Glutamatergic neuron (in vitro differentiated cells): ENCODE measurements around the gene GMEB2. TPM values are rescaled to one million over a fixed set of nuclear protein-coding genes. Genes with fewer than 3 reads are reported as not detected.

Experiments used
- DNase-seq: peaks from one replicate; pipeline ENCODE4 v3.0.0; 2022
- H3K27ac Mint-ChIP-seq: one replicate; pipeline ENCODE4 v1.8.0; 2020; ENCODE audit warnings: mild to moderate bottlenecking, mixed read lengths, inconsistent platforms; ENCODE audit not compliant: unreplicated experiment
- H3K27me3 Mint-ChIP-seq: one replicate; pipeline ENCODE4 v1.8.0; 2020; ENCODE audit warnings: mild to moderate bottlenecking, moderate library complexity, mixed read lengths, inconsistent platforms; ENCODE audit not compliant: unreplicated experiment
- H3K36me3 Mint-ChIP-seq: one replicate; pipeline ENCODE4 v1.8.0; 2020; ENCODE audit warnings: mild to moderate bottlenecking, mixed read lengths, inconsistent platforms; ENCODE audit not compliant: unreplicated experiment
- H3K4me1 Mint-ChIP-seq: one replicate; pipeline ENCODE4 v1.8.0; 2020; ENCODE audit warnings: mild to moderate bottlenecking, low read depth, mixed read lengths, inconsistent platforms; ENCODE audit not compliant: unreplicated experiment
- H3K4me3 Mint-ChIP-seq: one replicate; pipeline ENCODE4 v1.8.0; 2020; ENCODE audit warnings: mild to moderate bottlenecking, mixed read lengths, inconsistent platforms; ENCODE audit not compliant: unreplicated experiment
- H3K9me3 Mint-ChIP-seq: one replicate; pipeline ENCODE4 v1.8.0; 2020; ENCODE audit warnings: mild to moderate bottlenecking, moderate library complexity, mixed read lengths, inconsistent platforms; ENCODE audit not compliant: unreplicated experiment
- total RNA-seq: library from RNA; stranded (reverse); fragmentation: NEBNext Ultra II Directional; extraction: Animal tissue kit (Norgen Biotek cat#: 25700); gene quantifications from one replicate; pipeline ENCODE4 v1.2.1, GENCODE V29; 2021; ENCODE audit not compliant: unreplicated experiment
- TF ChIP-seq, protein P1 (sequence below): fragments of 200-600 bp; sonication (generic); IDR thresholded peaks from one replicate; pipeline ENCODE4 v1.5.0; 2021; ENCODE audit not compliant: partially characterized antibody, unreplicated experiment

The GMEB2 gene
- total RNA-seq, 1 donor from 2014 or later = 12.8 TPM

DNA sequence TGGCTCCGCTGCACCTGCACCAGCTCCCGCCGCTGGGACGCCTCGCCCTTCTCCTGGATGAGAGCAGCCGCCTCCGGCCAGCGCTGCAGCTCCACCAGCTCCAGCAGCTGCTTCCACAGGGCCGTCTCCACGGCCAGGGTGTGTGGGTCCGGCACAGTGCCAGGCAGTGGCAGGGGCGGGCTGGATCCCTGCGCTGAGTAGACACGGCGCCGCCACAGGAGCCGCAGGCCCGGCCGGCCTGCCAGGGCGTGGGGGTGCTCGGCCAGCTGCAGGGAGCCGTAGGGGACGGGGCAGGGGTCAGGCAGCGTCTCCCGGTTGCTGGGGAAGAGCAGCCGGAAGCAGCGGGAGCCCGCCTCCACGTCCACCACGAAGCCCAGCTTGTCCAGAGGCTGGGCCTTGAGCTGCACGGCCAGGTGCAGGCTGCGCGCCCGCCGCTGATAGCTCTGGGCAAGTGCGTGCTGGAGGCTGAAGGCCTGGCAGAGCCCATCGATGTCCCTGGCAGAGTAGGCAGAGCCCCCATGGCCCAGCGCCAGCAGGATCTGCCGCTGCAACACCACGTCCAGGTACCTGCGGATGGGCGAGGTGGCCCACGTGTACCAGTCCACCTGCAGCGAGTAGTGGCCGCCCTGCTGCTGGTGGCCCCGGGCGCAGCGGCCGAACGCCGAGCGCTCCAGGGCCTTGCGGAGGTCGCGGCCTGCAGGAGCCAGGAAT, 63.5 kb downstream of the GMEB2 start:
- Mint-ChIP-seq H3K4me3 (no peak overlapping the region), H3K36me3 (no peaks in the 10 kb centered on the region), H3K27ac (no peak overlapping the region), H3K4me1 (no peaks in the 10 kb centered on the region), H3K27me3 (no peaks in the 10 kb centered on the region), H3K9me3 (peaks cover 3% of the 10 kb centered on the region)
- TF ChIP-seq, protein P1, sequence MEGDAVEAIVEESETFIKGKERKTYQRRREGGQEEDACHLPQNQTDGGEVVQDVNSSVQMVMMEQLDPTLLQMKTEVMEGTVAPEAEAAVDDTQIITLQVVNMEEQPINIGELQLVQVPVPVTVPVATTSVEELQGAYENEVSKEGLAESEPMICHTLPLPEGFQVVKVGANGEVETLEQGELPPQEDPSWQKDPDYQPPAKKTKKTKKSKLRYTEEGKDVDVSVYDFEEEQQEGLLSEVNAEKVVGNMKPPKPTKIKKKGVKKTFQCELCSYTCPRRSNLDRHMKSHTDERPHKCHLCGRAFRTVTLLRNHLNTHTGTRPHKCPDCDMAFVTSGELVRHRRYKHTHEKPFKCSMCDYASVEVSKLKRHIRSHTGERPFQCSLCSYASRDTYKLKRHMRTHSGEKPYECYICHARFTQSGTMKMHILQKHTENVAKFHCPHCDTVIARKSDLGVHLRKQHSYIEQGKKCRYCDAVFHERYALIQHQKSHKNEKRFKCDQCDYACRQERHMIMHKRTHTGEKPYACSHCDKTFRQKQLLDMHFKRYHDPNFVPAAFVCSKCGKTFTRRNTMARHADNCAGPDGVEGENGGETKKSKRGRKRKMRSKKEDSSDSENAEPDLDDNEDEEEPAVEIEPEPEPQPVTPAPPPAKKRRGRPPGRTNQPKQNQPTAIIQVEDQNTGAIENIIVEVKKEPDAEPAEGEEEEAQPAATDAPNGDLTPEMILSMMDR = no peak
- no peak for DNase-seq

DNA sequence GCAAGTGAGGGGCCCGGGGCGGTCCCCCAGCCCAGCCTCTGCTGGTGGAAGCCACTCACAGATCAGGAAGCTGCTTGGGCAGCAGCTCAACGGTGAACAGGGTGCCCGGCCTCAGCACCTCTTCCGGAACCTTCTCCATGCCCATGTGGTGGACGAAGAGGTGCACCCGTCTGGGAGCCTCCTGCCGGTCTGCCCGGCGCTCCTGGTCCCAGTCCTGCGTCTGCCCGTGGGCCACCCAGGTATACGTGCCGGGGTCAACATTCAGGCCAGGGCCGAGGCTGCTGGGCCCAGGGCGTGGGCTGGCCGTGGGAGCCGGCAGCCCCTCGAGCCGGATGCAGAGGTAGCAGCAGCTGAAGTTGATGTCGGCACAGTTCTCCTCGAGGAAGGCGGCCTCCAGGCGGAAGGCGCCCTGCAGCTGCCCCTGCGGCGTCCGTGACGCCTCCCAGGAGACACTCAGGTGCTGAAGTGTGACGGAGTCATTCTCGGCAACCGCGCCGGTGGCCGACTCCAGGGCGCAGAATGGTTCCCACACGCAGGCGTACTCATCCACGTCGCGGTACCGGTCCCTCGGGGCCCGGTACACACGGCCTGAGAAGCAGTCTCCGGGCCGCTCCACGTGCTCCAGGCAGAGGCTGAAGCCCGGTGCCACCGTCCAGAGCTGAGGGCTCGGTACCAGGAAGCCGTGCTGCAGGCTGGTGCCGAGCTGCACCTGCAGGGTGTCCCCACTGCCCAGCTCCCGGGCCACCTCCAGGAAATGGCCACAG, 64.3 kb downstream of the GMEB2 start:
- no peaks in the 10 kb centered on the region for H3K4me1 Mint-ChIP-seq
- H3K27ac Mint-ChIP-seq = no peak overlapping the region
- H3K4me3 Mint-ChIP-seq = no peak overlapping the region
- no peak for DNase-seq
- H3K27me3 Mint-ChIP-seq = peaks cover 3% of the 10 kb centered on the region
- TF ChIP-seq, protein P1 = no peak
- no peaks in the 10 kb centered on the region for H3K36me3 Mint-ChIP-seq
- peaks cover 3% of the 10 kb centered on the region for H3K9me3 Mint-ChIP-seq

DNA sequence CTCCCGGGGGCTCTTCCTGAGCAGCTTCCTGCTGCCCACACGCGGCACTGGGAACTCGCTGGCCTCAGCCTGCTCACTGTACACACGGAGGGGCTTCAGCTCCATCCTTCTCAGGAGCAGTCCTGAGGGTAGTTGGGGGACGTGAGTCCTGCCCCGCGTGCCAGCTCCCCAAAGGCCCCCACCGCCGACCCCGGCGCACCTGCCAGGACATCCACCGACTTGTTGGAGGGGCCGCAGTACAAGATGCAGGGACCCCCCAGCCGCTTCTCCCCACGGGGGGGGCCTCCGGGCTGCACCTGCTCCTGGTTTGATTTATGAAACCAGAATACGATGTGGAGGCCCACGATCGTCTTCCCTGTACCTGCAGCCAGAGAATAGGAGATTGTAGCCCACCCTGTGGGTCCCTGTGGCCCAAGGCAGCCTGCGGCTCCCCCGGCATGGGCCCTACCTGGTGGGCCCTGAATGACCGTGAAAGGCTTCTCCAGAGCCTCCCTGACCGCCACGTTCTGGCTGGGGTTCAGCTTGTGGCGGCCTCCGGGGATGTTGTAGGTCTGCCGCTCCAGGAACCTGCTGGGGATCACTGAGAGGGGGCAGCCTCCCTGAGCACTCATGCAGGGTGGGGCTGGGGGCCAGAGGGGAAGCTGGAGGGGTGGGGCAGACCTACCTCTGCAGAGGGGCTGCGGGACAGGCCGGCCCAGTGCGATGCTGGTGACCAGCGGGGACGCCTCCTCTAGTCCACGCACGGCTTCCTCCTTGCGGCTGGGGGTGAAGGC, 65.1 kb downstream of the GMEB2 start:
- no peaks in the 10 kb centered on the region for H3K36me3 Mint-ChIP-seq
- no peaks in the 10 kb centered on the region for H3K4me1 Mint-ChIP-seq
- TF ChIP-seq, protein P1 = no peak
- peaks cover 3% of the 10 kb centered on the region for H3K9me3 Mint-ChIP-seq
- DNase-seq = no peak
- H3K27me3 Mint-ChIP-seq = peaks cover 3% of the 10 kb centered on the region
- no peak overlapping the region for H3K27ac Mint-ChIP-seq
- no peak overlapping the region for H3K4me3 Mint-ChIP-seq

DNA sequence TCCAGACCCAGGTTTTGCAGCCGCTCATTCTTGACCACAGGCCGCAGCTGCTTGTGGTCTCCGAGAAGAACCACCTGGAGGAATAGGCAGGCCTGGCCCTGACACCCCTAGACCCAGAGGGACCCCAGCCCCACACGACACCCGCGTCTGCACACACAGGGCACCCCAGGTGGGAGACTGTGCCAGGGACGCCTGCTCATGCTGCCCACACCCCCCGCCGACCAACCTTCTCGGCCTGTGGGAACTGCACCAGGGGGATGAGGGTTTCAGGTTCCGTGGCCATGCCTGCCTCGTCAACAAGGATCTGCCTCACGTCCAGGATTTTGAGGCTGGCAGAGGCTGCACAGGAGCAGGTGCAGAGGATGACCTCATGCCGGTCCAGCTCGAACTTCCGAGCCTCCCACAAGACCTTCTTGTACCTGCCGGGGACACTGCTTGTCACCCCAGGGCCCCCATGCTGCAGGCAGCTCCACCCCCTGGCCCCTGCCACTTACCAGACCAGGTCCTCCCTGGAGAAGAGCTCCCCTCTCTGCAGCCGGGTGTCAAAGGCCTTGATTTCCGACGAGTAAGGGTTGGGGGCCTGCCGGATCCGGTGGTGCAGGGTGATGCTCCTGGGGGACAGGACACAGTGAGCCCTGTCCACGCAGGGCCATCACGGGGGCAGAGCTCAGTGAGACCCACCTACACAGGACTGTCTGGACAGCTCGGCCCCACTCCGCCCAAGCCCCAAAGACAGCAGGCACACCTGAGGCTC, 65.9 kb downstream of the GMEB2 start:
- Mint-ChIP-seq H3K4me1 (no peaks in the 10 kb centered on the region), H3K27ac (no peak overlapping the region), H3K36me3 (no peaks in the 10 kb centered on the region), H3K27me3 (peaks cover 3% of the 10 kb centered on the region), H3K9me3 (peaks cover 5% of the 10 kb centered on the region), H3K4me3 (no peak overlapping the region)
- DNase-seq = no peak
- TF ChIP-seq, protein P1 = no peak
